Central memory CD4-positive, alpha-beta T cell (primary cell): ENCODE results near the gene MBNL1.
A peak's percentile ranks its signal among the peaks of the same experiment; 100 is the strongest.

ENCODE experiments used
- DNase-seq: peaks from one replicate; pipeline ENCODE4 v3.0.0; 2022

MBNL1 gene

GRCh38 chr3:152299249-152299976, 30.7 kb downstream of the MBNL1 start:
- peak; percentile 72 for DNase-seq

GRCh38 chr3:152300029-152300731, 31.5 kb downstream of the MBNL1 start:
- no peak for DNase-seq

- DNase-seq: no peak
Measured at GRCh38 chr3:152301745-152302181, 33.0 kb downstream of the MBNL1 start.

DNA sequence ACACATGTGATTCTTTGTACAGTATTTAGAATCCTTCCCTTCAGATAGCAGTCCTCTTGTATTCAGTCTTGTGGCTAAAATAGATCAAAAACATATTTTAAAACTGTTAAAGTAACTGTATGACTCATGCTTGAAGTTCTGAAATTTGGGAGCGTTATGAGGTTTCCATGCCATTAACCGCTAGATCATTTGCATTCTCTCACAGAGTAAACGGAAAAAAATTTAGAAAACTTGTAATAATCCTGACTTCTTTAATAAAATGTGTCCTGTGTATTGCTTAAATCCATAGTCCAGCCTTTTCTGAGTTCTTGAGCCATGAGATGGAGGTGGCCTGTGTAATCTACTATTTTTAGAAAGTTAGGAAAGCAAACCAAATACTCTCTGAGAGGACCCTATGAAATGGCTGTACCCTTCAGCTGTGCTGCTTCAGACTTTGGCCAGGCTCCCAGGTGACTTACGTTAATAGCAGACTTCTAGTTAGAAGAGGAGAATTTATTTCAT, 33.8 kb downstream of the MBNL1 start:
- DNase-seq: peak; percentile 32

DNA sequence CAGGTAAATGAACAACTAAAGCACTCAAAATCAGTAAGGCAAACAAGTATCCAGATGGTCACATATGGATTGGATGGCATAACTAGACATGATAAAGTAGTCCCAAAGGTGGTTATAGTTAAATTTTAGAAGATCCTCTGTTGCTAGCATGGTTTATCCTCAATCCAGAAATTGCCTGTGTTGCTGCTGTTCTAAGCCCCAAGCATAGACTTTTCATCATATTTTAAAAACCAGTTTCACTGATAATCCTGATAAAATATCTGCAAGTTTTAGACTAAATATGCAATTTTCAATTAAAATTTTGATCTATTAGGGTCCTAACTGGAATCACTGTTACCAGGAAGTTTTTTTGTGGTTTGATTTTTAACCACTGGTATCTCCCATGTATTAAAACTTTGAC, 35.4 kb downstream of the MBNL1 start:
- DNase-seq: no peak

GRCh38 chr3:152305075-152305474, 36.3 kb downstream of the MBNL1 start:
- DNase-seq: no peak

DNA sequence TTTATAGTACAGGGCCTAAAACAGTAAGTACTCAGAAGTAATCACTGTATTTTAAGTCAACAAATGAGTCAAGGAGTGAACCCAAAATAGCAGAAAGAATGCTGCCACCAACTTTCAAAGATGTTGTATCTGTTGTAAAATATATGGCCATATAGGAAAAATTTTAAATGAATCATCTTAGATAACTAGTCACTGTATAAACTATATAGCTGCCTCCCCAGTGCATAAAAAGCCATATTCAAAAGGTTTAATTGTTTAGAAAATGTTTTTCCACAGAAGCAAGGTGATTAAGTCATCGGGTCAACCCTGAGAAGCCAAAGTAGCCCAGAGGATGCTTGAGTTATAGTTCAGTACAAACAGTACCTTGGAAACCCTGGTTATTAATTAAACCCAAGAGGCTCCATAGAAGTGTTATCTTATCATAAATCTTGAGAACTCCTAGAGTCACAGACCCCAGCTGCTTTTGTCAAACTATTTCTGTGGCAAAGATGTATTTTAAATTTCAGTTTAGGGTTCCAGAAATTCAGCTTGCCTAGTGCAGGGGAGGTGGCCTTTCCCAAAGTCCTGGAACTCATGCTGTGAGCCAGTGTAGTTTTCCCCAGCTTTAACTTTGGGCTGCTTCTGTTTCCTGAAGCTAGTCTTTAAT, 39.2 kb downstream of the MBNL1 start:
- DNase-seq: no peak

- no peak for DNase-seq
Measured at GRCh38 chr3:152308475-152308844, 39.7 kb downstream of the MBNL1 start.

DNA sequence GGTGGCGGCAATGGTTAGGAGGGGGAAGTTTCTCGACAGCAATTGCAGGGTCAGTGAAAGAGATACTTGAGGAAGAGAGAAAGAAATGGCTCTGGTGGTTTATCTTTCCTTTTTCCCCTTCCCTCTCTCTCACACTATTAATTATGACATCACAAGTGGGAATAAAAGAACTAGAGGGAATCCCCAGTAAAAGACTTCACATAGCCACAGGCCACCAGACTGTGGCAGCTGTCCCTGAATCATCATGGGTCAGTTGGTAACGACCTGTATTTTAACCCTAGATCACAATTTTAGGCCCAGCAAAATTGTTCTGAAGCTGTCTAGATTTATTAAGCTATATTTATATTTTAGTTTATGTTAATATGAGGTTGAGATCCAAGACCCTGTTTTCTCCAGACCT, 40.3 kb downstream of the MBNL1 start:
- no peak for DNase-seq

GRCh38 chr3:152309535-152310307, 41.0 kb downstream of the MBNL1 start:
- peak; percentile 26 for DNase-seq

GRCh38 chr3:152313430-152313829, 44.7 kb downstream of the MBNL1 start:
- DNase-seq: no peak

GRCh38 chr3:152313914-152314313, 45.2 kb downstream of the MBNL1 start:
- DNase-seq: no peak

DNA sequence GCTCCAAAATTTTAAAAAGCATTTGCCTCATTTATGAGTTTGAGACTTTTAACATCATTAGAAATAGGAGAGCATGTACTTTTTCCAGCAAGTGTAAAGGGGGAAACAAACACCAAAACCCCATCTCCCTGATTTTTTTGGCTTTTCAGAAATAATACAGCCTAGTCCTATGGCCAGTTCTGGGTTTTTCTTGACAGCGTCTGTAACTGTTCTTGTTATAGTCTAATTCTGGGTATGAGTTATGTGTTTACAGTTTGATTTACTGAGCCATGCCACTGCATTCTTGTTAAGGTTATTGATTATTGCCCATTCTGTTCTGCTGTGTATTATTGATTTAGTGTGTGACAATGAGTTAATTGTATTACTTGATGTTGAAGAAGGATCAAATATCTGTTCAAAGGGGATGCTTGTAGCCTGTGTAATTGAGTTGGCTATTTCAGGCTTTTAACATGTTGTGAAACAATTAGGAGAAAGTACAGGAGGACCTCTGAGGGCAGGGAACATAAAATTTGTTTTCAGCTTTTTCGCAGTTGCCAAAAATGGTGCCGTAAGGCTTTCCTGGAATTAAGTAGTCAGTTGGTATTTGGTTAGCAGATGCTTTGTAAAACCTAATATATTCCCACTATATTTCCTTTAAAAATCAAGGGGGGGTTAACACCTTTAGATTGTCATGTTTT, 46.1 kb downstream of the MBNL1 start:
- DNase-seq: no peak

DNA sequence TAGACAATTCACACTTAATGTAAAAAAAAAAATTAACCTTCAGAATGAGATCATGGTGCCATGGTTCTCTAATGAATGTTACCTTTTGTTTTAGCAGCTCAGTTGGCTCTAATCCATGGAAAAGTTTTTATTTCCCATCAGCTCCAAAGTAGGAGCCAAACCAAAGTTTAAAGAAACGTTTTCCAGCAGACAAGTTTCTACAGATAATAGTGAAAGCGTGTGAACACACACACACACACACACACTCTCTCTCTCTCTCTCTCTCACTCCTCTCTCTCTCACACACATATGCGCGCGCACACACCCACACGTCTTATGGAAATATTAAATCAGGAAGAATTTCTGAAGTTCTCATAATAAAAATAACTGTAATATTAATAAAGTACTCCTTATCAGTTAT, 46.9 kb downstream of the MBNL1 start:
- no peak for DNase-seq

DNA sequence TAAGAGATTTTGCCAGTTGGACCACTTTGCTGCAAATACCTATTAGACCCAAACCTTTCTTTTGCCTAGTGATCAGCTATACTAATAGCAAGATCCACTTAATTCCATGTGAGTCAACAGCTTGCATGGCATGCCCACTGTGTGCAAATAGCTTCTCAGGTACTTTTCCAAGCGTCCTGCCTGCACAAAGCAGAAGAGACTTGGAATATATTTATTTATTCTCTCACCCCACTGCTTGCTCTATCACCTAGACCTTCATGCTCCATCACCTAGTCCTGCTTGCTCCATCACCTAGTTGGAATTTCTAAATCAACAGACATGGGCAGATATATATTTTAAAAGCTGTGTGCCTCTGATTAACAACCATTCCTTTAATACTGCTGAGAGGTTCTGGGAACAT, 47.6 kb downstream of the MBNL1 start:
- no peak for DNase-seq

GRCh38 chr3:152317184-152317583, 48.5 kb downstream of the MBNL1 start:
- no peak for DNase-seq

DNA sequence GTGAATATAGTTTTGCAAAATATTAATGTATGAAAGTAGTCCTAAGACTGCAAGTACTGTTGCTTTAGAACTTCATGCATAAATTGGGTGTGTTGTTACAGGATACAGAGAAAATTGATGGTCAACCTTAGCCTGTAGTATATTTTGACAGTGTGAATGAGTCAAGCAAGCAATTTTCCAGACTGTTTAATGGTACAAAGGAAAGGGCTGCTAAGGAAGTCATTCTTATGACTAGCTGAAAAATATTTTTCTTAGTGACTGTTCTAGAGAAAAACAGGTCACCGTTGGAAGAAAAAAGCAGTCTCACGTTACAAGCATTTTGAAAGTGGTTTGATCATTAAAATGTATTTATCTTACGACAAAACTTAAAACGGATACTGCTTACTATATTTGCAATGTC, 49.2 kb downstream of the MBNL1 start:
- no peak for DNase-seq

- DNase-seq: no peak
Measured at GRCh38 chr3:152318512-152318911, 49.8 kb downstream of the MBNL1 start.

- DNase-seq: no peak
Measured at GRCh38 chr3:152319256-152319655, 50.5 kb downstream of the MBNL1 start.

- no peak for DNase-seq
Measured at GRCh38 chr3:152319831-152320617, 51.3 kb downstream of the MBNL1 start.

GRCh38 chr3:152321200-152321954, 52.6 kb downstream of the MBNL1 start:
- no peak for DNase-seq
